Putamen (tissue), 1 donor: ENCODE measurements around the gene EFCAB8.

Experiments
- DNase-seq: peaks from one replicate; pipeline ENCODE4 v3.0.0-alpha.2; 2016; ENCODE audit warnings: low spot score

Gene EFCAB8

DNA sequence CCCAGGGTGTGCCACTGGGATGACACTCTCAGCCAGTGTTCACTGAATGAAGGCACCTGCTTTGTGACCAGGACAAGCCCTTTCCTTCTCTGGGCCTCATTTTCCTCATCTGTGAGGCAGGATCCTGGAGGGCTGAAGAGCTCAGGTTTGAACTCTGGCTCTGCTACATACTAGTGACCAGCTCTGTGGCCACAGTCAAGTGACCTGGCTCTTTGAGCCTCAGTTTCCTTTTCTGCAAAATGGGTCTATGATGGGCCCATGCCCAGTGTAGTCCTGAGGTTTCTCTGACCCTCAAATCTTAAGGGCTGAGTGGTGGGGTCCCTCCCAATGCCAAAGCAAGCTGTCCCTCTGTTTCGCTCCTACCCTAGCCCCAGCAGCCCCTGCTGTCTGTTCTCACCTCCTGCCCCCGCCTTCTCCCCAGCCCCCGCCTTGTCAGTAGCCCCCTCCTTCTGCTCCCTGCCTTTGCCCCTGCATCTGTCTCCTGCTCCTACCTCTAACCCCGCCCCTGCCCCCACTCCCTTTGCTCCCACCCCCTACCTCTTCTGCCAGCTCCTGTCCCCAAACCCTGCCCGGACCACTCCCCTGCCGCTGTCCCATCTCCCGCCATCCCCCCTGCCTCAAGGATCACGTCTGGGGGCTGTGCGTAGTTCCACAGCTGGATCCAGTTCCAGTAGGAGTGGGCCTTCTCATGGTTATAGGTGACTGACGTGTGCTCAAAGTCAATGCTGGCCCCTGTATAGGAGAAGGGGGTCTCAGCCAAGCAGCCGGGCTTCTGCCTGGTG lies 128.5 kb downstream of the EFCAB8 start:
- DNase-seq = no peak

DNA sequence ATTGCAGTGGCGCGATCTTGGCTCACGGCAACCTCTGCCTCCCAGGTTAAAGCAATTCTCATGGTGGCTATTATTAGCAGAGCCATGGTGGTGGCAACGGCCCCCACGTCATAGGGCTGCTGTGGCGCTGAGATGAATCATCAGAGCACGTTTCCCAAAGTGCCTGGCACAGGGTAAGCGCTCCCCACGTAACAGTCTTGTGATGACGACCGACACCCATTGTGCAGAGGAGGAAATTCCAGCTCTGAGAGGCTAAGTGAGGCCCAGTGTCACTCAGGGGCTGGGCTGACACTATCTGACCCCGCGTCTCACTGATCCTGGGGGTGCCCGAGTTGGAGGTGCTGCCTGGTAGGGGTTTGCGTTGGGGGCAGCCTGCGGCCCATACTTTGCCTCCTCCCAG lies 129.3 kb downstream of the EFCAB8 start:
- no peak for DNase-seq

- no peak for DNase-seq
Observed at GRCh38 chr20:32989507-32990283, 131.0 kb downstream of the EFCAB8 start.

GRCh38 chr20:32990426-32990825 lies 131.7 kb downstream of the EFCAB8 start:
- DNase-seq = no peak

DNA sequence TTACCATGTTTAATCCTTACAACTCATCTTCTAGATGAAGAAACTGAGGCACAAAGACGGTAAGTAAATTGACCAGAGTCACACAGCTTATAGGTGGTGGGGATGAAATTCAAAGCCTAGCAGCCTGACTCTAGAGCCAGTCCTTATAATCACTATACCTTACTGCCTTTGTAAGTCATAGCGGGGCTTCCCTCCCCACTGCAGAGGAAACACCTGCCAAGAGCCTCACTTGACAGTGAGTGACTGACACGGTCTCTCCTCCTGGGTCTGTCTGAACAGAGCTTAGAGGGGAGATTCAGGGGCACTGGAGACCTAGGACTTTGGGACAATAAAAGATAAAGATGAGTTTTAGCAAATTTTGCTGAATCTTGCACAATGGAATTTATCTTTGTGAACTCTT lies 132.7 kb downstream of the EFCAB8 start:
- no peak for DNase-seq

DNA sequence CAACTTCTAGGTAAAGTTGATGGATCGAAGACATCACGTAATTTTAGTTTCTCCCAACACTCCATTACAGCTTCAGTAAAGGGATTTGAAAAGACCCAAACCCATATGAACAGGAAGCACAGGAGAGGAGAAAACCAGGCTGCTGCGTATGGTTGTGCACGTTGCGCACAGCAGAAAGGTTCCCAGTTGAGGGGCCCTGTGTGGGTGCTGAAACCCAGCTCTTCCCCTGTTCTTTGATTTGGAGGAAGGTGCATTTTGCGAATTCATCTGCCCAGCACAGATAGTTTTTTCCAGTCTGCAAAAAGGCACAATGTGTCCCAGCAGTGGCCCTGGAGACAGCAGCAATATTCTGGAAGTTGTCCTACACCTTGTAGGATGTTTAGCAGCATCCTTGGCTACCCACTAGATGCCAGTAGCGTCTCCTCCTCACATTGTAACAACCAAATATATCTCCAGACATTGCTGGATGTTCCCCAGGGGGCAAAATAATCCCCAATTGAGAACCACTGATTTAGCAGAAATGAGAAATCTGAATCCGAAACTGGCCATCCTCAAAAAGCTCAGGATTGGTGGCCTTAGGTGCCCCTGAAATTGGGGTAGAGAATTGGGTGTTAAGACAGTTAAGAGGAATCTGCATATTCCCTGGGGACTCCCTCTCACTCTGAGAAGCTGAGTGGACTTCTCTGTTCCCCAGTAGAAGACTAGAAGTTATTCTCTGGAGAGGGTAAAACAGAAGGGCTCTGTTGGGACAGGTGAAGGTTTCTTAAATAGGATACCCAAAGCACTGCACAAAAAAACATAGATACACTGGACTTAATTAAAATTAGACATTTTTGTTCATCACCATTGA lies 133.3 kb downstream of the EFCAB8 start:
- DNase-seq = no peak

- no peak for DNase-seq
Observed at GRCh38 chr20:32993496-32994050, 134.8 kb downstream of the EFCAB8 start.

DNA sequence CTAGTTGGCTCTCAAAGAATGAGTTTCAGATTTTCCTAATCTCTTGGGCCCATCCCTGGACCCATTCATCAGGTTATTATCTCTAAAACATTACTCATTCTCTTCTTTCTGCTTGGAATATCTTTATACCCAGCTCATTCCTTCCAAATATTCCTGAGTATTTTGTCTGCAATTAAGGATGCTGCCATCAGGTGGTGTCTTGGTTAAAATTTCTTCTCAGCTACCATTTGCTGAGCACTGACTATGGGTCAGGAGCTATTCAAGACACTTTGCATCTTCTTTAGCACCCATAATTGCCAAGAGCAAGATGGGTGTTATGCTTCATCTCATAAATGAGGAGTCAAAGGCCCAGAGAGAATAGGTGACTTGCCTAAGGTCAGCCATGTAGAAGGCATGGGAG lies 137.1 kb downstream of the EFCAB8 start:
- DNase-seq = no peak

DNA sequence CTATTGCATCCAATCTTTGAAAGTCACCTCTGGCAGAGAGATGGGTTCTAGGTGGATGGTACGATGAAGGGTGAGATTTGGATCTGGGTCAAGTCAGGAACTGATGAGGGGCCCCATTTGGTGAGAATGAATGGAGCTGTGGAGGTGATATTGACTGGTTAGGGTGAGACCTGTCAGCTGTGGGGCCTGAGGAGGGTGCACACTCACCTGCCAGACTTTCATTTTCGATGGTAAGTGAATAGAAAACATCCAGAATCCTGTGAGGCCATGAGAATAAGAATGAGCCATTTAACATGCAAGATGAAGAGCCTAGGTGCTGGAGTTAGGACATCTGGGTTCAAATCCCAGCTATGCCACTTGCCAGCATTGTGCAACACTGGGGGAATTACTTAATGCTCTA lies 138.7 kb downstream of the EFCAB8 start:
- DNase-seq = no peak

DNA sequence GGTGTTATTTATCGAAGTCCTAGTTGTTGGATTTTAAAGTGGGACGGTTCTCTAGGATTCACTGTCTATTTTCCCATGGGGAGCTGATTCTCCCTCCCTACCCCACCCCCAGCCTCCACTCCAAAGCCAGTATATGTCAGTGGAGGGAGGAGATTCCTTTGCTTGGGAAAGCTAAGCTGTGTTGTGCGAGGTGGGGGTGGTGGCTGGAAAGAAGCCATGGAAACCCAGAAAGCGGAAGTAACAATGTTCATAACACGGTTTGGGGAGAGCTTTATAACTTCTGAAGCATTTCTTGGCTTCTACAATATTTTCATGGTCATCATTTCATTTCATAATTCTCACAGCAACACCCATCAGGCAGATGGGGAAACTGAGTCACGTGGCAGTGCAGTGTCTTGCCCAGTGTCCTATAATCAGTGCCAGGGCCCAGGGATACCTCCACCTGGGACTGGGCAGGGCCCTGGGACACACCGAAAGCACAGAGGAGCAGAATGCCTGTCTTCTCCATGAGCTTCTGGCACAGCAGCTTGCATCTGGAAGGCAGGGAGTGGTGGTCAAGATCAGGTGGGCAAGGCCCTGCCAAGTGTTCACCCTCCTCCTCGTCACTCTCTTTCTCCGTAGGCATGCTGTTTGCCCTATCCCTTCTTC lies 141.0 kb downstream of the EFCAB8 start:
- no peak for DNase-seq

- DNase-seq = no peak
Observed at GRCh38 chr20:33000802-33001466, 142.2 kb downstream of the EFCAB8 start.

DNA sequence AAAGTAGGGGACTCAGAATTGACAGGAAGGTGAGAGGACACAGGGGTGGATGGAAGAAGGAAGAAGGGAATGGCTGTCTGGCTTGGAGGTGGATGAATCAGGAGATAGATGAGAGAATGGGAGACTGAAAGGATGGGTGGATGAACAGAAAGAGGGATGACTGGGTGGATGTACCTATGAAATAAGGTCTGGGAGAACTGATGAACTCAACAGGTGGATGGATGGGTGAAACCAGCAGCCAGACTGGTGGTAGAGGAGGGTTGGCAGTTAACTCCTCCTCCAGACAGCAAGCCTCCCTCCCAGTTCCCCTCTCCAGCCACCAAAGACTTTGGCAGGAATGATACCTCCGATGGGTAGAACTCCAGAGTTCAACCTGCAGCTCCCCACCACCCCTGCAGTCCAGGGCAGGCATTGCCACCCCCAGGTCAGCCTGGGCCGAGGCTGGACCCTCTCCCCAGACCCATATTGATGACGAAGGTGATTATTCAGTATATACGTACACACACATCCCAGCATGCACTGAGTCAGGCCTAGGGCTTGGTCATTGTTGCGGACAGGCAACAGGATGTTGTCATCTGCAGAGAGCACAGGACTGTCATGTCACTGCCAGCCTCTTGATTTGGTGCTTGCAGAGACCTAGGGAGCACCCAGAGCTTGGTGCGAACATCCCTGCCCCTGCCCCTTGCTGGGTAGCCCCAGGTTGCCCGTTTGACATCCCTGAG lies 143.5 kb downstream of the EFCAB8 start:
- DNase-seq = no peak

DNA sequence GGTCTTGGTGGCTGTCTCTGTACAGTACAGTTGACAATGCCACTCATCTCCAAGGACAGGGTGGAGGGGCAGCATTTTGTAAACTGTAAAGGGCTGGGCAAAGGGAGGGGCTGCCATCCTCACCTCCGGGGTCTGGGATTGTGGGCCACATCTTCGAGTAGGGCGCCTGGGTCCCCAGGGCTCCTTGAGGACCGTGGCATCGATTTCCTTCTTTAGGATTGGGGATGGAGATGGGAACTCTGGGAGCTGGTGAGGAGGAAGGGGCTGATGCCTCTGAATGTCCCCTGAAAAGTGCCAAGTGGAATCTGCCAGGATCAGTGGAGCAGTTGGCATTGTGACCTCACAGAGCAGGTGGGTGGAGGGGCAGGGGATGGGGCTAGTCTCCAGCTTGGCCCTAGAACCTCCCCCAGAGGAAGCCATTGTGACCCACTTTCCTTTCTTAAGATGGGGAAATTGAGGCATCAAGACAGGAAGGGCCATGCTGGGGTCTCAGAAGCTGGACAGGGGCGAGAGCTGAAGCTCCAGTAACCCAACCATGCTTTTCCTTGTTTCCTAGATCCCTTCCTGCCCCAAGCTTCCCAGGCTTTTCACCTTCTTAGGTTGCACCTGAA lies 145.5 kb downstream of the EFCAB8 start, which contains the start of gene SUN5:
Gene SUN5 (minus strand): TSS at position 293 of the 611 bp plus-strand sequence. CDS start 93 bp downstream, at position 200.
- no peak for DNase-seq

DNA sequence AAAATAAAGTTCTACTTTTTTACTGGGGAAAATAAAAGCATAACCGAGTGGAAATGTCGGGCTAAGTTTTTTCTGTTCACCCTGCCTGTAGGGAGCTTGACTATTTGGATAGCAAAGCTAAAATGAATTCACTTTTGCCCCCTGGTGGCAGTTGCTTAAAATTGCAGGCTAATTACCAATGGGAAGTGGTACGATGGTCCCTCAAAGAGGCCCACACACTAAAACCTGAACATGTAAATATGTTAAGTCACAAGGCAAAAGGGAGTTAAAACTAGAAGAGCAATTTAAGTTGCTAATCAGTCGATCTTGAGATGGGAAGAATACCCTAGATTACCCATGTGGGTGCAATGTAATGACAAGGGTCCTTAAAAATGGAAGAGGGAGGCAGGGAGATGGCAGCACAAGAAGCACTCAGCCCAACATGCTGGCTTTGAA lies 146.4 kb downstream of the EFCAB8 start:
- DNase-seq = no peak

DNA sequence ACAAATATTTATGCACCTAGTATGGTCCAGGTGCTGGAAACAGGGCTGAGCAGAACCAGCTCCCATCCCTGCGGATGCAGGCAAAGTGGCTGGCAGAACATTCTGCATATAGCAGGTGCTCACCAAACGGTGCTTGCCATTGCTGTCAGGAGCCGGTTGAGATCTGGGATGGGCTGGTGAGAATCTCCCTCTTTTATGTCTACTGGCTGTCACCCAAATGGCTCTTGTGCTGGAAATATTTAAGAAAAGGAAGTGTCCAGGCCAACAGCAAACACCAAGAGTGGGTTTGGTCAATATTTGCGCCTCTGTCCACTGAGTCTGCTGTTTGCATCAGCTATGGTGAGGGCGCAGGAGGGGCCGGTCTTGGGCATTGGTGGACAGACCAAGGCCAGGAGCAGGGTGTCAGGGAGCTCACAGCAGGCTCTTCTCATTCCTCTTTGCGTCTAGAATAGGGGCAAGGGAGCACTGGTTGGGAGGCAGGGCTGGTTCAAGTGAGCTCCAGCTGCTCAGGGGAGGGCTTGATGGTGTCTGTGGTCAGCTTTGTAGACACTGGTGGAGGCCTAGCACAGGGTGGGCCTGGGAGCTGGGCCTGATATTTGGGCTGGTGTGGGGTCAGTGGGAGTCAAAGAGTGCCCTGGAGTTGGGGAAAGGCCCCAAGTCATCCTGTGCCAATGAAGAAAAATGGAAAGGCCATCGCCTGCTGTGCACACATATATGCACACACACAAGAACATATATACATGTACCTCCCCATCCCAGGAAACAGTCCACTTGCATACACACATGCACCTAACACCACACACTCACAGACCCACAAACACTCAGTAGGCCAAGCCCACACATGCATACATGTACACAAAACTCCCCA lies 147.4 kb downstream of the EFCAB8 start:
- DNase-seq = no peak

DNA sequence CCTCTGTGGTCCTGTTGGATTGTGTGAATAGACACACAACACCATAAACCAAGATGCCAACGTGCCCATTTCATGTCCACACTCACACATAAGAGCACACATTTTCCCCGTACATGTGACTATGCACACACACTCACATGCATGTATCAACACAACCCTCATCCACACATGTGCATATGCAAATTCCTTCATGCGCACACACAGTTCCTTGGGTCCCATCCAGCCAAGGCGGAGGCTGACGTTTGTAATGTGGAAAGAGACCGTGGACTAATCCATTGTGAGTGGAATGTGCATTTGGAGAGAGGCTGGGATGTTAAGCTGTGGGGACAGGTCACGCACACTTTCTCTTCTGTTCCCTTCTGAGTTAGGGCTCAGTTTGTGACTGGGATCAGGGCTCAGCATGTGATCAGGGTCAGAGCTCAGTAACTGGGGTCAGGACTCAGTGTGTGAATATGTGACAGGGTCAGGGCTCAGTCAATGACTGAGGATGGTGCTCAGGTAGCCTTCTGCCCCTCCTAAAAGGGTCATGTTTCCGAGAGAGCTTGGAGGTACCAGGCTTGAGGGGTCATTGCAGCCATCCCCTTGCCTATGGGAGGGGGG lies 148.2 kb downstream of the EFCAB8 start:
- no peak for DNase-seq

GRCh38 chr20:33007376-33008335 lies 148.9 kb downstream of the EFCAB8 start, which contains the start of gene BPIFB2:
Gene BPIFB2, plus strand, starts transcription at chr20:33007704. Its CDS starts 871 bp downstream, at chr20:33008575.
- DNase-seq = no peak
